ENCODE measurements around the gene CPEB1.

The CPEB1 gene

GRCh38 chr15:82580713-82581112 lies 66.5 kb downstream of the CPEB1 start:
- DNase-seq, result no peak

- no peak for DNase-seq
These were observed 71.8 kb downstream of the CPEB1 start for GRCh38 chr15:82575335-82575734.

DNA sequence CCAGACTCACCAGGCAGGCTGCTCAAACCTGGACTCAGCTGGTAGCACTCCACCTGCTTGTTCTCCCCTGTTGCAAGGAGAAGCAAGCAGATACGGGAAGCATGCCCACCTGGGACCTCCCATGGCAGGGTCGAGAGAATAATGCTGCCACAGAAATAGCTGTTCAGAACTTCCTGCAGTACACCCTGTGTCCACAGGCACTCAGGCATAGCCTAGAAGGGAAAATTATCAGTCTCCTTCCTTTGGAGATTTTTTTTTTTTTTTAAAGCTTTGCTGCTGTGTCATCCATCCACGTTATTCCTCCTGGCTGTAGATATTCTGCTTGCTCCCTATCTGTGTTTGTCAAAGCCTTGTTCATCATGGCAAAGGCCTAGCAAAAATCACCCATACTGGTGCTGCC lies 74.2 kb downstream of the CPEB1 start:
- DNase-seq, result no peak

DNA sequence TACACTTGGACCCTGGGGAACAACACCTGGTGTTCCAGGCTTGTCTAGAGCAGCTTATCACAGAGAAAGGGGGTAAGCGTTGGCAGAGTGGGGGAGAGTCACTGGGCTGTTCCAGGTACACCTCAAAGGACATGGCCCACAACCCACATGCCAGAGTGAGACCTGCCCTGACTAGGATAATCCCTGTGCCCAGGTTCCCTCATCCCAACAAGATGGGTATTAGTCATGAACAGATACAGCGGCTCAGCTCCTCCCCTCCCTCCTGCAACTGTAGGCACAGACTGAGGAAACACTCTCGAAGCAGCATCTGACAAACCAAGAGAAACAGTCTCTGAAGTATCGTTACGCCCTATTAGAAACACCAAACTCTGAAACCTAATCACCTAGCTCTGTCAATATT lies 74.9 kb downstream of the CPEB1 start:
- DNase-seq, result no peak

DNA sequence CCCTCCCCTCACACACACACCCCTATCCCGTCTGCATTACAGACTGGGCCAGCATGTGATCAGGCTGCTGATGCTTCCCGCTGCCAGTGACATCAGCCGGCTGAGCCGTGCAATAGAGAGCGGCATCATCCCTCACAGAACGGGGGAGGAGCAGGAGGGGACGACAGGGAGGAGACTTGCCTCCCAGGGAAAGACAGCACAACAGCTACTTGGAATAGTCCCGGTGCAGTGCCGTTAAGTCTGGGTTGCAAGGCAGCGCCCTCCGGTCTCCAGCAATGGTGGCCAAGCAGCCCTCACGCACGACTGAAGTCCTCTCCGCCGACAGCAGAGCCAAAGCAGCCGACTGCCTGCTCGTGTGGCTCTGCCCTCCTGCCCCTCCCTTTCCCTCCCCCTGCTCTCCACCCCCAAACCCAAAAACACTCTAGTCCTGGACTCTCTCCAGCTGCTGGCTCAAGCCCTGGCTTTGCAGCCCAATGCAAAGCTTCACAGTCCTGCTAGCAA lies 75.4 kb downstream of the CPEB1 start:
- peak; percentile 32 for DNase-seq

- DNase-seq, result no peak
These were observed 76.2 kb downstream of the CPEB1 start for GRCh38 chr15:82570721-82571508.

- DNase-seq, result no peak
These were observed 77.3 kb downstream of the CPEB1 start for GRCh38 chr15:82569834-82570233.

GRCh38 chr15:82568986-82569385 lies 78.2 kb downstream of the CPEB1 start:
- DNase-seq, result no peak

GRCh38 chr15:82567661-82568060 lies 79.5 kb downstream of the CPEB1 start:
- DNase-seq, result no peak

GRCh38 chr15:82566690-82567089 lies 80.5 kb downstream of the CPEB1 start:
- no peak for DNase-seq

DNA sequence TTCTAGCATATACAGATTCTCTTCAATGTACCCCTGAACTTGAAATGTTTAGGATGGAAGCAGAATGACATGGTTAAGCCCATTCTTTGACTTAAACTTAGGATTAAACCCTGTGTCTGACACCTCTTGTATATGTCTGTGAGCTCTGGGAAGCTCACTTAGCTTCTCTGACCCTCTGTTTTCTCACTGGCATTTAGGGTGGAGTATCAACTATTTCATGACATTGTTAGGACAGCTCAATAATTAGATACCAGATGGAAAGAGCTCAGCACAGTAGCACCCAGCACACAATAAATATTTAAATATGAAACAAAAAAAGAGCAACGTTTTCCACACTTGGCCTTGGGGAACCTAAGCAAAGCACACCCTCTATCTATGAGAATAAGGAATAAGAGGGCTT lies 88.7 kb downstream of the CPEB1 start:
- DNase-seq, result no peak

- DNase-seq, result no peak
These were observed 90.7 kb downstream of the CPEB1 start for GRCh38 chr15:82556315-82557035.

GRCh38 chr15:82554849-82555248 lies 92.3 kb downstream of the CPEB1 start:
- no peak for DNase-seq

DNA sequence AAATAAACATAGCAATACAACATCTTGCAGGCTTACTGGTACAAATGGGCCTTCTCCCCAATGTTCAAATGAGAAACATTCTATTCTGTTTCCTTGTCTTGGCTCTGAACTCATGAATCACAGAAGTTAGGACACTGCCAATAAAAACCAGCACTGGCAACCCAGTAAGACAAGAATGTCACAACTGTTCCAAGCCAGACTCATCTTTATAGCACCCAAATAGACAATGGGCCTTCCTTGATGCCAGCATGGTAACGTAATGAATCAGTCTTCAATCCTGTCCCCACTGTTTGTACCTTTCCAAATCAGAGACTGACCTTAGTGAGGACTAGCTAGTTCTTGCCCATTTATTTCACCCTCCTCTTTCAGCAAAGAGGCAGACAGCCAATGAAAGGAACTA lies 92.8 kb downstream of the CPEB1 start:
- DNase-seq, result no peak

DNA sequence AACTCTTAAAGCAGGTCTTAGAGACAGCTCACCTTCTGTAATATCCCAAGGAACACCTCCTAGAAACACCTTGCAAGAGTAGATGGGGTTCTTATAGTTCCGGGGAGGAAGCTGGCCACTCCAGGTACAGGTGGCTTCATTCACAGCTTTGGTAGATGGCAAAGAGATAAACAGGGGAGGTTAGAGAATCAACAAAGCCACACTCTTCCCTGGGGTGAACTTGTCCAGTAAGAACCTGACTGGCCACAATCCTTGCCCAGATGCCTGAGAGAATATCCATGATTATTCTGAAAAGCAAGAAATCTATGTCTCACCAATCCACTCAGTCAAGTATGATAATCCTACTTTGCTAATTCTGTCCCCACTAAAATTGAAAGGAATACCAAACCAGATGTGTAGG lies 93.3 kb downstream of the CPEB1 start:
- DNase-seq, result no peak

DNA sequence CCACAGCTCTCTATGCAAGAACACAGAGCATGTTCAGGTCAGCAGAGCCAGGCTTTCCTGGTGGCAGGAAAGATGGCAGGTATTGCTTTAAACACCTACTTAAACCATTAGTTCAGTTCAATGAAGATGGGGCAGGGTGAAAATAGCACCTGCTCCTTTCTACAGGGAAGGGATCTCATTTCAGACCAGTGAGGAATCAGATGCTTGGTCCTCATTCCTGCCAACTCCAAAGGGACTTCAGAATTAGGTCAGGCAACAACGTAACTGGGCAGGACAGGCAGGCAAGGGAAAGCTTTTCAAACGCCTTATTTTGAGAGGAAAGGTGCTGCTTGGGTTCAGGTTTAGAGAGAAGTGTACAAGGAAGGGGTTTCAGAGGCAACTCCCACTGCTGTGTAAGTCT lies 94.3 kb downstream of the CPEB1 start:
- no peak for DNase-seq

DNA sequence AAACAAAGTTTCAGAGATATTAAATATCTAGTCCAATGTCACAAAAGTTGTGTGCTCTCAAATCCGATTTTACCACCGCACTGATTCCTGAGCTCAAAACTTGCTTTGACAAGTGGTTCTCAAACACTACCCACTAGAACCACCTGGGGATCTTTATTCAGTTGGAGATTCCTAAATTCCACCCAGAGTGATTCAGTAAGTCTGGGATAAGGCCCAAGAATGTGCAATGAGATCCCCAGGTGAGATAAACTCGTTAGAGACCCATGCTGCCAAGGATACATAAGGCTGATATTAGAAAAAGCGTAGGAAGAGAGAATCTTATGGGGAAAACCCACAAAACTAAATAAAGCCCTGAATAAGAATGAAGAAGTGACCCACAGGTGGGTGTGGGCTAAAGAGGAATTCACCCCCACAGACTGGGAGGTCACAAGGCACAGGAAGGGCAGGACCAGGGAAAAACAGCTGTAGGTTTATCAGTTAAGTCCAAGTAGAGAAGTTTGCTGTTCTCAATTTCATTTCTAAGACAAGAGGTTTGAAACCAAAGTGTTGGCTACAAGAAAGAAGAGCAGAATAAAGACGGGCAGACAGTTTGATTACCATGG lies 95.4 kb downstream of the CPEB1 start:
- no peak for DNase-seq

- DNase-seq, result no peak
These were observed 97.9 kb downstream of the CPEB1 start for GRCh38 chr15:82549199-82549665.

DNA sequence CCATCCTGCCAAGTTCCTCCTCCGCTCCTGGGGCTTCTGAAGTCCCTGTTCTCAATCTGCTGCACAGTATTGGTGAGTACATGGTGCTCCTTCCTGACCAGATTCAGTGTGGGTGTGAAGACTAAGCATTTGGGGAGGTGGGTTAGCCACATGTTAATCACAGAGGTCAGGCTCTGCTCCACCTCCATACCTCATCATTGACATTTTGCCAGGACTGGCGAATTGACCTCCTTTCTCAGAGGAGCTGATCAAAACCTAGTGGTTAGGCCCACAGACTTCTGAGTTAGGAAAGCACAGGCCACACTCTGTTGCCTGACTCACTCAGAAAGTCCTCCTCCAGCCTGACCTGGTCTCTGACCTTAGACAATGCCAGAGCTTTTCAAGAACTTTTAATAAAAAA lies 98.5 kb downstream of the CPEB1 start:
- no peak for DNase-seq

GRCh38 chr15:82545478-82545877 lies 101.7 kb downstream of the CPEB1 start:
- DNase-seq, result no peak

- no peak for DNase-seq
These were observed 102.2 kb downstream of the CPEB1 start for GRCh38 chr15:82545002-82545401.

GRCh38 chr15:82544431-82544830 lies 102.7 kb downstream of the CPEB1 start:
- no peak for DNase-seq

DNA sequence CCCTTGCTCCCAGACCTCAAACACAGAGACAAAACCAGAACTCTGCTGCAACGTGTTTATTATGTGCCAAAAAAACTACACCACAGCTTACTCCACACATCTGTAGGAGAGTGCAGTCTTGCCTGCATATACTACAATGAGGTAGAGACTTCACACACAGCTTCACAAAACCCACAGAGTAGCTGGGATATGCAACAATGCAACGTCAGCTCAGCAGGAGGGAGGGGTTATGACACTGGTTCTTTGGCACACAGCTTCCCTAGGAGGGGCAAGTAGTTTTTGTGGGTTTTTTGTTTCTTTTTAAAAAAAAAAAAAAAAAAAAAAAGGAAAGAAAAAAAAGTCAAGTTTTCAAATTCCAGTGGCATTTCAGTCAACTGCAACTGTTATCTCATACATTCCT lies 104.0 kb downstream of the CPEB1 start:
- DNase-seq, result no peak

- no peak for DNase-seq
These were observed 106.2 kb downstream of the CPEB1 start for GRCh38 chr15:82540984-82541431.

Measured in activated CD4-positive, CD25-positive, alpha-beta regulatory T cell treated with anti-CD3 and anti-CD28 coated beads, Interleukin-2, amount 50 U/mL, for 72 hours (primary cell).